Activated CD4-positive, alpha-beta T cell treated with anti-CD3 and anti-CD28 coated beads, Interleukin-2, amount 50 U/mL, for 1 hour (primary cell): ENCODE data around the gene LILRB5.
"Not testable (repeated sequence)": the region's sequence is repeated elsewhere in the genome, so short reads cannot be mapped to it uniquely, and the experiment has no call there.

ENCODE experiments used
- DNase-seq: peaks from one replicate; pipeline ENCODE4 v3.0.0-alpha.2; 2020

The LILRB5 gene

GRCh38 chr19:54240372-54241336, 16.4 kb downstream of the LILRB5 start:
- not testable (repeated sequence) for DNase-seq

GRCh38 chr19:54239491-54240371, 17.3 kb downstream of the LILRB5 start:
- not testable (repeated sequence) for DNase-seq

GRCh38 chr19:54233941-54234340, 23.1 kb downstream of the LILRB5 start:
- no peak for DNase-seq

- peak; percentile 92 for DNase-seq
These were observed 25.8 kb downstream of the LILRB5 start for GRCh38 chr19:54231077-54231931.

- no peak for DNase-seq
These were observed 27.0 kb downstream of the LILRB5 start for GRCh38 chr19:54230031-54230430.

GRCh38 chr19:54229146-54229545, 27.9 kb downstream of the LILRB5 start:
- DNase-seq, result no peak

- not testable (repeated sequence) for DNase-seq
These were observed 32.5 kb downstream of the LILRB5 start for GRCh38 chr19:54224619-54225018.

GRCh38 chr19:54223937-54224281, 33.2 kb downstream of the LILRB5 start:
- DNase-seq, result not testable (repeated sequence)

- not testable (repeated sequence) for DNase-seq
These were observed 33.7 kb downstream of the LILRB5 start for GRCh38 chr19:54223277-54223936.

- not testable (repeated sequence) for DNase-seq
These were observed 34.4 kb downstream of the LILRB5 start, which contains the start of gene LILRB3 for GRCh38 chr19:54222474-54223276. TSS of gene LILRB3 (minus strand) at chr19:54223007. CDS start at chr19:54222976, 31 bp downstream.

GRCh38 chr19:54221947-54222346, 35.1 kb downstream of the LILRB5 start:
- DNase-seq, result not testable (repeated sequence)

GRCh38 chr19:54219702-54220101, 37.4 kb downstream of the LILRB5 start:
- not testable (repeated sequence) for DNase-seq

GRCh38 chr19:54218960-54219661, 38.0 kb downstream of the LILRB5 start:
- DNase-seq, result no peak

GRCh38 chr19:54218259-54218658, 38.8 kb downstream of the LILRB5 start:
- no peak for DNase-seq

- not testable (repeated sequence) for DNase-seq
These were observed 39.4 kb downstream of the LILRB5 start for GRCh38 chr19:54217517-54218247.

GRCh38 chr19:54216869-54217268, 40.2 kb downstream of the LILRB5 start:
- no peak for DNase-seq

- not testable (repeated sequence) for DNase-seq
These were observed 42.3 kb downstream of the LILRB5 start for GRCh38 chr19:54214734-54215133.

GRCh38 chr19:54214217-54214616, 42.9 kb downstream of the LILRB5 start:
- not testable (repeated sequence) for DNase-seq

GRCh38 chr19:54211235-54211634, 45.8 kb downstream of the LILRB5 start:
- DNase-seq, result no peak
